Stimulated activated CD4-positive, alpha-beta T cell treated with anti-CD3 and anti-CD28 coated beads, Interleukin-12 subunit alpha, Interleukin-12 subunit beta, amount 100 ng/mL, for 4 hours (primary cell): ENCODE results near the gene DNAH17.

Experiments used
- DNase-seq: peaks from one replicate; pipeline ENCODE4 v3.0.0-alpha.2; 2020

The DNAH17 gene

DNA sequence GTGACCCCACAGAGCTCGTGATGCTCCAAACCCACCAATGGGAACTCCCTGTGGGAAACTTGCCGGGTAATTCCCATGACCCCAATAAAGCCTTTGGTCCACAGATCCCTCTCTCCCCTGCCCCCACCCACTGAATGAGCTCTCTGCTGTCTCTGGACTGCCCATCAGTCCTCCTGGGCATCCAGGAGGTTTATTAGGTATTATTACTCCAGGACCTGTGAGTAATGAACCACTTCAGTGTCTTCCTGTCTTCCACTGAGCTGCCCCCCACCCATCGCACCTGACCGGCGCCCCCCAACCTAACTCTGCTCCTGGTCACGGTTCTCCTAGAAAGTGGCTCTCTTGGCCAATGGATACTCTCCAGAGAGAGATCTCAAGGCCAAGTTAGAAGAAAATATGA, 28.7 kb upstream of the DNAH17 start:
- no peak for DNase-seq

DNA sequence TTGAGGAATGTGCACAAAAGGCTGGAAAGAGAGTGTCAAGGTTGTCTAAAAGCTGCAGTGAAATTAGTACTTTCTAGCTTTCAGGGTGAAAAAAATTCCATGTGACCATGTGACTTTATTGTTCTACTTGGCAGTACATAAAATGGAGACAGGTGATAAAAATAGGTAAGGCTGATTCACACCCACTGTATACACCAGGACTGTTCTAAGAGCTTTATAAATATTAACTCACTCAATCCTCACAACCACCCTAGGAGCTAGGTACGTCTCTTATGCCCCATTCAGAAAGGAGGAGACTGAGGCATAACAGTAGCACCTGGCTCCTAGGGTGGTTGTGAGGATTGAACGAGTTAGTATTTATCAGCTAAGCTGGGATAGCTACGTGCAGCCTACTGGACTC, 28.2 kb upstream of the DNAH17 start:
- DNase-seq = no peak

DNA sequence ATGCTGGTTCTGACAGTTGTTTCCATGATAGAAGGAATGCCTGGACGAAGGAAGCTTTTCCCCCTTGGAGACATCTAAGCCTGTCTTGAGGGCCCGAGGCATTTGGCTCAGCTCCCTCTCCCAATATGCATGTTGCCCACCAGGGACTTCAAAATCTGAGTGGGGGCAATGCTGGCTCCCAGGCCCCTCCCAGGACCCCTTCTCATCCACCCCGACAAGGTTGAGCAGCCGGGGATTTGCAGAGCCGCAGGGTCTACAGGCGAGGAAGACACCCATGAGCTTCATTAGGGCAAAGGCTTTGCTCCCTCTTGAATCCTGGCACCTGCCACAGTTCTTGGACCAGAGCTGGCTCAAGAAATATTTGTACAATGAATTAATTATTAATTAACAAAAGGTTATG, 25.1 kb upstream of the DNAH17 start:
- DNase-seq = no peak

DNA sequence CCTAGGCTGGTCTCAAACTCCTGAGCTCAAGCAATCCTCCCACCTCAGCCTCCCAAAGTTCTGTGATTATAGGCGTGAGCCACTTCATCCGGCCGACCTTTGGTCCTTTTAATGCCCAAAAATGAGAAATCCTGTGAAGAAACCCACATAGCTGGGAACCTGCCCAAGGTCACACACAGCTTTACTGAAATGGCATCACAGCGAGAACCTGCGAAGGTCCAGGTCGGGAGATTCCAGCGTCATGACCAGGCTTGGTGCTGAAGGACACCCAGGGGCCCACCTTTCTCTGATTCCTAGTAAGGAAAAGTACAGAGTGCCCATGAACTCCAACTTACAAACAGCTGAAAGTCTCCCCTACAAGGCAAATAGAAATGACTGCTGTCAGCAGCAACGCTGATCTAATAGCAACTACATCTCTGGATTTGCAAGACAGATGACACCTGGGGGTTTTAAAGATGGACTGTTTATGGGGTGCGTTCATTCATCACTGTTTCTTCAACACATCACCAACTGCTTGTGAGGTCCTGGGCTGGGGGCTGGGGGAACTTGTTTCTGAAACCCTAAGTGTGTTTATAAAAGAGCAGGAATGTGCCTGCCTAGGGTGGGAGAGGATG, 24.5 kb upstream of the DNAH17 start:
- no peak for DNase-seq

DNA sequence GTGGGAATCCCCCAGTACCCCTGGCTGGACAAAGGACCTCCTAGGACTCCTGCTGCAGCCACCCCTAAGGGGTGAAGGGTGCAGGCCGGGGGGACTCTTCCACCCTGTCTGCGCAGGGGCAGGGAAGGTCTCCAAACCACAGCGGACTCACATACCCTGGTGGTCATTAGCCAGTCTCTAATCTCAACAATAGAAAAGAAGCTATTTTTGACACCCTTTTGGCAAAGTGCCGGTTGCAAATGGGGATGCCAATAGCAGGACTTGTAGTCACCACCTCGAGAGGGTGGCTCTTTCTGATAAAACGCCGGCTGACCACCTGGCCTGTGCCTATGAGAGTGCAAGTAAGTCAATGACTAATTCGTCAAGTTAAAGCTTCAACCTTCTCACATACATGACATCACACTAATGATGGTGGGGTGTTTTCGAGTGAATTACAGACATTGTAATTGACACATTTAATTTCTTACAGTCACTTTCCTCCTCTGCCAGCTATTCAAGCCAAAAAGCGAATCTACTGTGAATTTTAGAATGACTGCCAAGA, 23.1 kb upstream of the DNAH17 start:
- no peak for DNase-seq

DNA sequence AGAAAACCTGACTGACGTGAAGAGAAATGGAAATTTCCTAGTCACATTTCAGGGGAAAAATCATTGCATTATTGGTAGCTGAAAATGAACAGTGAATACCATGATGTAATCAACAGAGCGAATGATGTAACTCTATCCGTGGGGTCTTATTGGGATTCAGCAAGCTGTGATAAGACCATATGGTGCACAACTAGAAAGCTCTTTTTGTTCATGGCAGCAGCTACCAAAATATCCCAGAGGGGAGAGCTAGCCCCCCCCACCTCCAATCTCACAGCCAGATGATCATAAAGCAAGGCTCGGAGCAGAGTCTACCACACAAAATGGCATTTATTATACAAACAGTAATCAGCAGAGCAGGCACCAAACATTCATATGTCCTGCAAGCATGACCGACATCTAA, 22.2 kb upstream of the DNAH17 start:
- no peak for DNase-seq

DNA sequence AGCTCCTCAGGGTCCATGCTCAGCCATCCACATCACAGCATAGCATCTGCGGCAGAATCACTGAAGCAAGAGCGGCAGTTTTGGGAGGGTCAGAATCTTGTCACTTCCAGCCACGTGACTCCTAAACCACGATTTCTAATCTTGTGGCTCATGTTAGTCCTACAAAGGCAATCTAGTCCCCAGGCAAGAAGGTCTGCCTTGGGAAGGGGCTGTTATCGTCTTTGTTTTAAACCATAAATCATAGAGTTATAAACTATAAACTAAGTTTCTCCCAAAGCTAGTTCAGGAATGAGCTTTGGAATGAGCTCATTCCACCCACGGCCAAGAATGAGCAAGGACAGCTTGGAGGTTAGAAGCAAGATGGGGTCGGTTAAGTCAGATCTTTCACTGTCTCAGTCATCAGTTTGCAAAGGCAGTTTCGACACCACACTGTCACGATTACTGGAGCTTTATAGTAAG, 20.8 kb upstream of the DNAH17 start:
- DNase-seq = no peak

DNA sequence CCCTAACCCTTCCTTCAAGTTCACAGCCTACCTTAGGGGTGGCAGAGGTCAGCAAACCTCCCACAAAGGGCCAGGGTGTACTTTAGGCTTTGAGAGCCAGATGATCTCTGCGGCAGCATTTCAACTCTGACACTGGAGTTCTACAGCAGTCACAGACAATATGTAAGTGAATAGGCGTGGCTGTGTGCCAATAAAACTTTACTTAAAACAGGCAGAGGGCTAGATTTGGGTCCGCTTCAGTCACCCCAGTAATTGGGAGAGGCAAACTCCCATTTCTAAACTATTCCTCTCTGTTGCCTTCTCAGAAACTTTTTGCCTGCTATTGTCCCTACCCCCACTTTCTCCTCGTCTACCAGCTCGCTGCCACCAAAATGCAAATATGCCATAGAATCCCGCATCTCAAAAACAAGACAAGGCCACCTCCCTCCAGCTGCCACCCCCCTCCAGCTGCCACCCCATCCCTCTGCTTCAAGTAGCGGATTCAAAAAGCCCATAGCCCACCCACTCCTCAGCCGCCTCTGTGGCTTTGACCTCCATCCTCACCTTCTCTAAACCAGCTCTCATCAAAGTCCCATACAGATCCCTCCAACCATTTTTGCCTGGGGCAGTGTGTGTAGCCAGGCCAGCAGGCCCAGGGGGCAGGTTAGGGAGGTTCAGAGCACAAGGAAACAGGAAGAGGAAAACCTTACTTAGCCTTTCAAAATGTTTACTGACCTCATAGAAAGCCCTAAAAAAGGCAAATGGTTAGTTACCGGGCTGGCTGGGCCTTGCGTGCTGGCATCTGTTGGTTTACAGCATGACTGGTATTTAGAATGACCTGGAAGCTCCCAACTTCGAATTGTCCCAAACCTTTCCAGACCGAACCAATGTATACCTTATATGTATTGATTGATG, 19.9 kb upstream of the DNAH17 start:
- no peak for DNase-seq

DNA sequence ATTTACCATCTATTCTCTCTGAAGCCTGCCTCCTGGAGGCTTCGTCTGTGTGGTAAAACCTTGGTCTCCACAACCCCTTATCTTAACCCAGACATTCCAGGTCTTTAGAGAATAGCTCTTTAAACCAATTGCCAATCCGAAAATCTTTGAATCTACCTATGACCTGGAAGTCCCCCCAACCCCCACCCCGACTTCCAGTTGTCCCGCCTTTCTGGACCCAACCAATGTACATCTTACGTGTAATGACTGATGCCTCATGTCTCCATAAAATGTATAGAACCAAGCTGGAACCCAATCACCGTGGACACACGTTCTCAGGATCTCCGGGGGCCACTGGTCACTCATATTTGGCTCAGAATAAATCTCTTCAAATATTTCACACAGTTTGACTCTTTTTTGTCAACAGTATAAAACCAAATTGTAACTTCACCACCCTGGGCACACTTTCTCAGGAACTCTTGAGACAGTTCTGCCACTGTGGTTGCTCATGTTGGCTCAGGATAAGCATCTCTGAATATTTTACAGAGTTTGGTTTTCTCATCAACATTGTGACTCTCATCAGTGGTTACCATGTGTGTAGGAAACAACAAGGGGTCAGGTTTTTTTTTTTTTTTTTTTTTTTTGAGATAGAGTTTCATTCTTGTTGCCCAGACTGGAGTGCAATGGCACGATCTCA, 18.1 kb upstream of the DNAH17 start:
- no peak for DNase-seq

DNA sequence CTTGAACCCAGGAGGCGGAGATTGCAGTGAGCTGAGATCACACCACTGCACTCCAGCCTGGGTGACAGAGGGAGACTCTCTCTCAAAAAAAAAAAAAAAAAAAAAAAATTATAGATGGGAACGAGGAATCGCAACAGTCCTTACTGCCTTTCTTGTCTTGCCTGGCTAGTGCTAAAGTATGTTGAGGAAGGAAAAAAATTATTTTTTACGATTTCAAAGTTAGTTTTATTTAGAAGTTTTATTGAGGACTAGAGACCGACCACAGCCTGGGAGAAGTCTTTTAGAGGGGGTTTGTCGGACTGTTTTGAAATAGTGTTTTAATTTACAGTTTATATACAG, 15.8 kb upstream of the DNAH17 start:
- no peak for DNase-seq

DNA sequence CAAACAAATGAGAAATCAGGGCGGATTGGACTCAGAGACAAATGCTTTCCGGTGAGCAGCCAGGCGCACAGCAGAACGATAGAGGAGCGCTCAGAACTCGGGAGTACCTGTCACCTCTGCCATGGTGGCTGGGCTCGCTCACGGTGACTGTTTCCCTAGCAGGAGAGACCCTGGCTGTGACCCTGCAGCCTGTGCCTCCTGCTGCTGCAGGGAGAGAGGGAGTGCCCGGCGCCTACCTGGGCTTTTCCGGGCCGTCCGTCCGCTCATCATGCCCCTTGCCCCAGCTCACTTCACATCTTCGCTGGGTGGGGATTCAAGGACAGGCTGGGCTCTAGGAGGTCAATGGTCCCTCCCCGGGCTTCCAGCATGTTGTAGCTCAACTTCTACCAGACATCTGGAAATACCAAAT, 14.1 kb upstream of the DNAH17 start:
- DNase-seq = no peak

DNA sequence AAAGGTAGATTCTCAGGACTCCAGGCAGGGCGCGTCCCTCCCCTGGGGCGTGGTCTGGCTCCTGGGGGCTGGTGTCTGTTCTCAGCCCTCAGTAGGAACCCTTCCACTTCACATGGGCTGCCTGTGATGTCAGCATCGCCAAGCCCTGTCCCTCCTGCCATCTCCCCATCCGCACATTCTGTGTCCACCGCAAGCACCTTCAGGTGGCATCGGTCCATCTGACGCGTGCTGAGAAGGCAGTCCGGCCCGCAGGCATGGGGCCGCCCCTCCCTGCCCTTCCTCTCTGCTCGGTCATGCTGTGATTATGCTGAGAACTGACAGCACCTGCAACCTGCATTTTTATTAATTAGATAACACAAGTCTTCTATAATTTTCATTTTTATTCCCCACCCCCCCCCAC, 12.7 kb upstream of the DNAH17 start:
- no peak for DNase-seq

DNA sequence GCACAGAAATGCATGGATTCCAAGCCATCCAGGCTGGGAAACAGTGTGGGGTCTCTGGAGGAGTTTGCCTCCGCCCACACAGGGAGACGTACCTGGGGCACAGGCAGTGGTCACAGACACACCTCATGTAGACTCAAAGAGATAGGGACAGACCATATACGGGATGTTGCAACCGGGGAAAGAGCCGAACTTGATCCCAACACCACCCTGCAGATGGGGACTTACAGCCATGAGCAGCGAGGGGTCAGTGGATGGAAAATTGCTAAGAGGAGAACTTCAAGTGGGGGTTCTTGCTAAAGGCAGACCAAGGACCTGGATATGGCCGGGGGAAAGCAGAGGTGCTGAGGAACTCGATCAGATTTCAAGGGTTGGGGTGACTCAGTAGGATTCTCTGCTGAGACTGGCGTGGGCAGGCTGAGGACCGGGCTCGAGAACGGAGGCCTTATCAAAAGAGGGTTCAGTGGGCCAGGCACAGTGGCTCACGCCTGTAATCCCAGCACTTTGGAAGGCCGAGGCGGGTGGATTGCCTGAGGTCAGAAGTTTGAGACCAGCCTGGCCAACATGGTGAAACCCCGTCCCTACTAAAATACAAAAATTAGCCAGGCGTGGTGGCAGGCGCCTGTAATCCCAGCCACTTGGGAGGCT, 12.0 kb upstream of the DNAH17 start:
- no peak for DNase-seq

DNA sequence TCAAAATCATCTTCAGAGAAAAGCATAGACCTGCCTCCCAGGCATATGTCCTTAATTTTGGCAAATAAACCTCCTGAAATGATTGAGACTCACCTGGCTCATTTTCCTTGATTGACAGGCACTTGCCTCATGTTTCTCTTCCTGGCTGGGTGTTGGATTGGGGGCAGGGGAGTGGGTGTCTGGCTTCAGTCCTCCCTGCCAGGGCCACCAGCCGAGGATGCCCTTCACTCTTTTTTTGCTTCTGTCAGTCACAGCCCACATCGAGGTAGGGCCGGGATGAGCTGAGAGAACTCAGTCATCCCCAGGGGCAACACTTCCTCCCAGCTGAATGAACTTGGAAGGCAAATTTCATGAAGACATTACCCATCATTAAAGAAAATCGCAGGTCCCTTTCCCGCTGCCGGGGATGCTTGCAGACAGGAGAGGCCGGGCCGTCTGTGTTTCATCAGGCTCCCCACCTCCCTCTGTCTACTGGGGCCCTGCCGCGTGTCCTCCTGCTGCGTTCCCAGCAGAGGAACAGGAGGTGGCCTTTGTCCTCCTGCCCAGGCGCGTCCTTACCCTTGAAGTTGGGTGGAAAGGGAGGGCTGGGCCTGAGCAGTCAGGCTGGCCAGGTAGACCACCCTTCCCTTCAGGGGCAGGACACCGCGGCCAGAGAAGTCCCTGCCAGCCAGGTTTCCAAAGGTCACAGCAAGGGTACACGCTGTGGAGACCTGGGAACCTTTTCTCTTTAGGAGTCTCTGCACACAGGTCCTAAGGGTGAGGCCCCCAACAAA, 11.2 kb upstream of the DNAH17 start:
- no peak for DNase-seq

DNA sequence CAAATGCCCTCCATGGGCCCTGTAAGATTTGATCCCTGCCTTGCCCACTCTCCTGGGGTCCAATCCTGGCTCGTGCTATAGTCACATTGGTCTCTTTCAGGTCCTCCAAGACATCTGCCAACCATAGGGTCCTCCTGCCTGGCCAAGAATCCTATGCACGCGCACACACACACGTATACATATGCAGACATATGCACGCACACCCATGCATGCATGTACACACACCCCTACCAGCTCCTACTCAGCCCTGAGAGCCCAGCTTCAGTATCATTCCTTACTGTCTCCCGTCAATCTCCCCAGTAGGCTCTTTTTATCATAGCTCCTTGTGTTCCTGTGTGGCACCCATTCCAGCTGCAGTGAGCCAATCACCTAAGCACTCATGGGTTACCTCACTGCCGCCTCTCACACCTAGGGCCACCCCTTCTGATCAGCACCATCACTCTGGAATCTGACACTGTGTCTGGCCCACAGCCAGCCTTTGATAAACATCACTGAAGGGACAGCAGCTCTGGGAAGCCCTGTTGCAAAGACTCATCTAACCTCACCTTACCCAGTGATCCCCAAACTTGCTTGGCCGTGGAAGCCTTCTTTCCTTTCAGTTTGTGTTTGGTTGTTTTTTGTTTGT, 7.9 kb upstream of the DNAH17 start:
- no peak for DNase-seq

DNA sequence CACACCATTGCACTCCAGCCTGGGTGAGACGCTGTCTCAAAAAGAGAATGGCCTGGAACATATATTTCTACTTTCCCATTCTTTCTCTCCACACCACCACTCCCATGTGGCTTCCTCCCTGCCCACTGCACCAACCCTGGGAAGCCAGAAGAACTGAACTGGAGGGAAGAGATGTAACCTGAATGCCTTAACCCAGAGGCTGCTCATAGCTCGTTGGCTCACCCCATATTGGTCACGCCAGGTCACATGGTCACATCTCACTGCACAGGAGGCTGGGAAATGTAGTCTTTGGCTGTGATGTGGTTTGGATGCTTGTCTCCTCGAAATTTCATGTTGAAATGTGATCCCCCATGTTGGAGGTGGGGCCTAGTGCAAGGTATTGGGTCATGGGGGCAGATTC, 5.9 kb upstream of the DNAH17 start:
- DNase-seq = no peak

DNA sequence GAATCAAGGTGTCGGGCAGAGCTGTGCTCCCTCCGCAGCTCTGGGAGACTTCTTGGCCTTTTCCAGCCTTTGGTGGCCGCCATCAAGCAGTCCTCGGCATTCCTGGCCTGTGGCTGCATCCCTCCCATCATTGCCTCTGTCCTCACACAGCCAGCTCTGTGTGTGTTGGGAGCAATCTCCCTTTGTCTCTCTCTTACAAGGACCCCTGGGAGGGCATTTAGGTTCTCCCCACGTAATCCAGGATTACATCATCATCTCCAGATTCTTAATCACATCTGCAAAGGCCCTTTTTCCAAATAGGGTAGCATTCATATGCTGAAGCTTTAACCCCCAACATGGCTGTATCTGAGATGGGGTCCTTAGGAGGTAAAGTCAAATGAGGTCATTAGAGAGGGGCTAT, 4.1 kb upstream of the DNAH17 start:
- no peak for DNase-seq

DNA sequence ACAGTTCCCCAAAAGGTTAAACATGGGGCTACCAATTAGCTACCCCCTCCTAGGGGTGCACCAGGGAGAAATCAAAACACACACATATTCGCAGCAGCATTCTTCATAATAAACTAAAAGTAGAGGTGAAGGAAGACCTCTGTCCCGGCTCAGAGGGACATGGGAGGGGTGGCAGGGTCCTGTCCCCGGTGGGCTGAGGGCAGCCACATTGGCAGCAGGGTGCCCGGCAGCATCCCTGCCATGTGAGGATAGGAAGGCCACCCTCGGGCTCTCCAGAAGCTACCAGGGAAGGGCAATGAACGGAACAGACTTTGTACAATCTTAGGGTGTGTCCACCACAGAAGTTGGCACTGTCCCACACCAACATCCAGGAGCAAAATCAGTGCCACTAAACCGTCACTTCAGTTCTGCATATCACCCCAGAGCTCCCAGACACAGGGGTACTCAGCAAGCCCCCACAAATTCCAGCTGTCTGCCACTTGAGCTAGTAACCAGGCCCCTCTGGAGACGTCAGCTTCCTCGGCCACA, 3.1 kb upstream of the DNAH17 start:
- DNase-seq = no peak

DNA sequence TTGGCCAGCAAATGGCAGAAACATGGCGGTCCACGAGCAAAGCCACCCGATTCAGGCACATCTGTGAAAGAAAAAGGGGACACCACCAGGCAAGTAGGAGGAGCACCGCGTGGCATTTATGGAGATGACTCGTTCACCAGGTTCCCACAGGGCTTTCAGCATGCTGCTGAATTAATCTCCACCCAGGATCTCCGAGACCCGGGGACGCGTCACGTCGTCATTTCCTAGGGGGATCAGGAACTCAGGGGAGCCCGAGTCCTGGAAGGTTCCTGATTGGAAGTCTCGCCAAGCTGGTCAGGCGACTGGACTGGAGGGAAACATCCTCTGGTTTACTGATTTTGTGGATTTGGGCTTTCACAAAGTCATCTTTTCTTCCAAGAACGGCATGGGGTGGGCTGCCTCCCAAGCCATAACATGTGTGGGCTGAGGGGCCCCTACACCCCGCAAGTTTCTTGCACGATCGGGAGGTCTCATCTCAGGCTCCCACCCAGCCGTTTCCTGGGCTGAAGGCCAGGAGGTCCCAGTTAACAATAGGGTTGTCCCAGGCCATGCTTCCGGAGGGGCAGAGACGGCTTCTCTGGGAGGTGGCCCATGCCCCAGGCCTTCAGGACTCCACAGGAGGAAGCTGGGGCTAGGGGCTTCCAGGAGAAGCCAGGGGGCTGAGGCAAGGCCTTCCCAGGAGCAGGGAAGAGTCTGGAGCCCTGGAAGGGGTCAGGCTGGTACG, 645 bp downstream of the DNAH17 start:
- DNase-seq = no peak

DNA sequence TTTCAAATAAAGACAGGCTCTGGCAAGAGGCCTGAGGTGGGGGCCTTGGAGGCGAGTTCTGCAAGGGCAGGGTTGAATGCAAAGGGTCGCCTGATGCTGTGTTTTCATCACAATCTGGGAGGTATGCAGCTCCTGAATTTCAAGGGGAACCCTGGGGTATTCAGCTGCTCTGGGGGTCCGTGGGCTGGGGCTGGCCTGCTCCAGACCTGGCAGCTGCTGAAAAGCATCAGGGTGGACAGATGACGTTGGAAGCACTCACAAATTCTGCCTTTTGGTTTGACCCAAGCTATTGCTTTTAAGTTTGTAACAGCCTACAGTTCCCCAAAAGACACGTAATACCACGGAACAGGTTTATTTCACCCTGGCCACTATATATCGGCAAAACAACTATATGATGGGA, 1.3 kb downstream of the DNAH17 start:
- no peak for DNase-seq

DNA sequence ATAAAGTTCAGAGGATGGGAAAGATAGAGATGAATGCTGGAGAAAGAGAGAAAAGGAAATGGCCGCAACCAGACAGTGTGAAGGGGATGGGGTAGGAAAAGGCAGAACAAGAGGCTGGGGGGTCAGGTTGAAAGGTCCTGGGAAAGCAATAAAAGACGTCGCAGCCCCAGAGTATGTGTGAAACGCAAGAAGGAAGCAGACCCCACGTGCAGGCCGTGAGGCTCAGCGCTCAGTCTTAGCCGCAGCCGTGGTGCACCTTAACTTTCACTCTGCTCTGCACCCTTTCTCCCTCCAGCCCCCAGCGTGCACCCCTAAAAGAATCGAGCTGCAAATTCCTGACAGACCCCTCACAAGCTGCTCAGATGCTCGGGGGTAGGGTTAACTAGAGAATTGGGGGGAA, 1.9 kb downstream of the DNAH17 start:
- DNase-seq = no peak
